ENCODE measurements around the gene ADAMTS17.

GRCh38 chr15:100029868-100030479 is 311.8 kb downstream of the ADAMTS17 start:
- no peak for TF ChIP-seq YY1 (IDR thresholded peaks at IDR 0.05; ENCODE audit: insufficient read depth, insufficient read length)
- no peak for TF ChIP-seq SUZ12 (IDR thresholded peaks at IDR 0.05; ENCODE audit: extremely low read depth, insufficient read depth, insufficient read length)
